ENCODE results near the gene PAN3.

PAN3 gene, protein sequence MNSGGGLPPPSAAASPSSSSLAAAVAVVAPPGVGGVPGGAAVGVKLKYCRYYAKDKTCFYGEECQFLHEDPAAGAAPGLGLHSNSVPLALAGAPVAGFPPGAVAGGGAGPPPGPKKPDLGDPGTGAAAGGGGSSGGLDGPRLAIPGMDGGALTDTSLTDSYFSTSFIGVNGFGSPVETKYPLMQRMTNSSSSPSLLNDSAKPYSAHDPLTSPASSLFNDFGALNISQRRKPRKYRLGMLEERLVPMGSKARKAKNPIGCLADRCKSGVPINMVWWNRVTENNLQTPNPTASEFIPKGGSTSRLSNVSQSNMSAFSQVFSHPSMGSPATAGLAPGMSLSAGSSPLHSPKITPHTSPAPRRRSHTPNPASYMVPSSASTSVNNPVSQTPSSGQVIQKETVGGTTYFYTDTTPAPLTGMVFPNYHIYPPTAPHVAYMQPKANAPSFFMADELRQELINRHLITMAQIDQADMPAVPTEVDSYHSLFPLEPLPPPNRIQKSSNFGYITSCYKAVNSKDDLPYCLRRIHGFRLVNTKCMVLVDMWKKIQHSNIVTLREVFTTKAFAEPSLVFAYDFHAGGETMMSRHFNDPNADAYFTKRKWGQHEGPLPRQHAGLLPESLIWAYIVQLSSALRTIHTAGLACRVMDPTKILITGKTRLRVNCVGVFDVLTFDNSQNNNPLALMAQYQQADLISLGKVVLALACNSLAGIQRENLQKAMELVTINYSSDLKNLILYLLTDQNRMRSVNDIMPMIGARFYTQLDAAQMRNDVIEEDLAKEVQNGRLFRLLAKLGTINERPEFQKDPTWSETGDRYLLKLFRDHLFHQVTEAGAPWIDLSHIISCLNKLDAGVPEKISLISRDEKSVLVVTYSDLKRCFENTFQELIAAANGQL

DNA sequence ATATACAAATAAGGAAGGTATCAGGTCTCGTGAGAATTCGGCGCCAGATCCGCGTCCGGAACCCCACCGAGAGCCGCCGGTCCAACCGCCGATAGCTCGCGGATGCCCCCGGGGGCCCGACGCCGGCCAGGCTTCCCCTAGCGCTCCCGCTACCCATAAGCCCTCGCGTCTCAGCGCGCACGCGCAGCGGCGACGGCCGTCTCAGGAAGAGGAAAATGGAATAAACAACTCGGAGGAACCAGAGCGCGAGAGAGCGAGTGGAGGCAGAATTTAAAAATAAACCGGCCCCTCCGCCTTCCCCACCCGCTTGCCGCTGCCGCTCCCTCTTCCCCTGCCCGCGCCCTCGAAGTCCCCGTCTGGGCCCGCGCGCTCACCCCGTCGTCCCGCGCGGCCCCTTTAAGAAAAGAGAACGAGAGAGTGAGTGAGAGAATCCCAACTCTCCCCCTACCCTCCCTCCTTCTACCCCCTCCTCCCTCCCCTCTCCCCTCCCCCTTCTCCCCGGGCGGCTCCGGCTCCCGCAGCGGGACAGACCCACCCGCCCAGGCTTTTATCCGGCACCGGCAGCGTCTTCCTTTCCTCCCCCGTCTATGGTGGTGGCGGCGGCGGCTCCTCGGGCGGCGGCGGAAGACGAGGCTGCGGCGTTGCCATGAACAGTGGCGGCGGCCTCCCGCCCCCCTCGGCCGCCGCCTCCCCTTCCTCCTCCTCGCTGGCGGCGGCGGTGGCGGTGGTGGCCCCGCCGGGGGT is at the start of gene PAN3:
PAN3 (plus strand) TSS at position 534 of the 744 bp plus-strand sequence; CDS start at position 647, 113 bp downstream.
- DNase-seq (ENCODE audit: extremely low read depth, low read depth), result peak; percentile 73
- TF ChIP-seq, protein P1, sequence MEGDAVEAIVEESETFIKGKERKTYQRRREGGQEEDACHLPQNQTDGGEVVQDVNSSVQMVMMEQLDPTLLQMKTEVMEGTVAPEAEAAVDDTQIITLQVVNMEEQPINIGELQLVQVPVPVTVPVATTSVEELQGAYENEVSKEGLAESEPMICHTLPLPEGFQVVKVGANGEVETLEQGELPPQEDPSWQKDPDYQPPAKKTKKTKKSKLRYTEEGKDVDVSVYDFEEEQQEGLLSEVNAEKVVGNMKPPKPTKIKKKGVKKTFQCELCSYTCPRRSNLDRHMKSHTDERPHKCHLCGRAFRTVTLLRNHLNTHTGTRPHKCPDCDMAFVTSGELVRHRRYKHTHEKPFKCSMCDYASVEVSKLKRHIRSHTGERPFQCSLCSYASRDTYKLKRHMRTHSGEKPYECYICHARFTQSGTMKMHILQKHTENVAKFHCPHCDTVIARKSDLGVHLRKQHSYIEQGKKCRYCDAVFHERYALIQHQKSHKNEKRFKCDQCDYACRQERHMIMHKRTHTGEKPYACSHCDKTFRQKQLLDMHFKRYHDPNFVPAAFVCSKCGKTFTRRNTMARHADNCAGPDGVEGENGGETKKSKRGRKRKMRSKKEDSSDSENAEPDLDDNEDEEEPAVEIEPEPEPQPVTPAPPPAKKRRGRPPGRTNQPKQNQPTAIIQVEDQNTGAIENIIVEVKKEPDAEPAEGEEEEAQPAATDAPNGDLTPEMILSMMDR (IDR thresholded peaks at IDR 0.05; ENCODE audit: low read depth, low read length), result peak; percentile 10; the same call in 1 of the 2 replicates

DNA sequence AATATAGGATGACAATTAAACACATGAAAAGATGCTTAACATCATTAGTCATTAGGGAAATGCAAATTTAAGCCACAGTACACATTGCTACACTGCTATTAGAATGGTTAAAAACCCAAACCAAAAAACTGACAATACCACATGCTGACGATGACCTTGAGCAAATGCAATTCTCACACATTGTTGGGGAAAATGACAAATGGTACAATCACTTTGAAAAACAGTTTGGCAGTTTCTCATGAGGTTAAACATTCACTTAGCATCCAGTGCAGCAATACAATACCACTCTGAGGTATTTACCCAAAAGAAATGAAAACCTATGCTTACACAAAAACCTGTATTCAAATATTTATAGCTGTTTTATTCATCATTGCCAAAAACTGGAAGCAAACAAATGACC is 49.3 kb upstream of the PAN3 start:
- no peak for DNase-seq (ENCODE audit: extremely low read depth, low read depth)
- TF ChIP-seq, protein P1 (IDR thresholded peaks at IDR 0.05; ENCODE audit: low read depth, low read length), result no peak

DNA sequence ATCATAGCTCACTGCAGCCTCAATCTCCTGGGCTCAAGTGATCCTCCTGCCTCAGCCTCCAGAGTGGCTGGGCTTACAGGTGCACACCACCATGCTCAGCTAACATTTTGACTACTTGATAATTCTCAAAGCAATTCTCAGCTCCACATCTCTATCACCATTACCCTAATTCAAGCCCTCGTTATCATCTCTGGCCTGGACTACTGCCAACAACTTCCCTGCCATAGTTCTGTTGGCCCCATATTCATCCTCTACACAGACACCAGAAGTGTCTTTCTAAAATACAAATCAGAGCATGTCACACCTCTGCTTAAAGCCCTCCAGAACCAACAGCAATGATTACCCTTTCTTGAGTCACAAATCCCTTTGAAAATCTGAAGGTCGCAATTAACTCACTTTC is 45.9 kb upstream of the PAN3 start:
- no peak for DNase-seq (ENCODE audit: extremely low read depth, low read depth)
- TF ChIP-seq, protein P1 (IDR thresholded peaks at IDR 0.05; ENCODE audit: low read depth, low read length), result no peak

DNA sequence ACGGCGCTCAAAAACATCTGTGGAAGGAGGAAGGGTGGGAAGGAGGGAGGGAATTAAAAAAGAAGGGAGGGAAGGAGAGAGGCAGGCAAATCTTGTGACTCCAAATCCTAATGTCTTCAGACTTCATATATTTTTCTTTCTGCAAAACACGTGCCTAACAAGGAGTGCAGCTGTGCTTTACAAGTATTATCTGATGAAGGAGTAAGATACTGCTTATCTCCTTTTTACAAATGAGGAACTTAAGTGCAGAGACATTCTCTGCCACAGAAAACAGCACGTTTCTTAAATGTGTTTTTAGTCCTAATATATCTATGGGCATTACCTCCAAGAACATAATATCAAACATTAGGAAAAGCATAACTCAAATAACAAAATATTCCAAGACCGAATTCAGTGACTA is 44.5 kb upstream of the PAN3 start:
- TF ChIP-seq, protein P1 (IDR thresholded peaks at IDR 0.05; ENCODE audit: low read depth, low read length), result no peak
- DNase-seq (ENCODE audit: extremely low read depth, low read depth), result no peak

DNA sequence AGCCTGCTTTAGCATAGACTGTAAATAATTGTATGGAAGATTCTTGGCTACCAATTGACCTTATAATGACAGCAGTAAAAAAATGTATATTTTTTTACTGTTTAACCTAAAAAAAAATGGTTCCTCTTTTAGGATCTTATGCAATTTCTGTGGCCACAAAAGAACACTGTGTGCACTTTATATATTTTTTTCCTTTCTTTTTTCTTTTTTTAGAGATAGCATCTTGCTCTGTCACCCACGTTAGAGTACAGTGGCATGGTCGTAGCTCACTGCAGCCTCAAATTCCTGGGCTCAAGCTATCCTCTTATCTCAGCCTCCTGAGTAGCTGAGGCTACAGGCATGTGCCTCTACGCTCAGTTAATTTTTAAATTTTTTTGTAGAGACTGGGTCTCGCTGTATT is 44.0 kb upstream of the PAN3 start:
- TF ChIP-seq, protein P1 (IDR thresholded peaks at IDR 0.05; ENCODE audit: low read depth, low read length), result no peak
- DNase-seq (ENCODE audit: extremely low read depth, low read depth), result no peak

DNA sequence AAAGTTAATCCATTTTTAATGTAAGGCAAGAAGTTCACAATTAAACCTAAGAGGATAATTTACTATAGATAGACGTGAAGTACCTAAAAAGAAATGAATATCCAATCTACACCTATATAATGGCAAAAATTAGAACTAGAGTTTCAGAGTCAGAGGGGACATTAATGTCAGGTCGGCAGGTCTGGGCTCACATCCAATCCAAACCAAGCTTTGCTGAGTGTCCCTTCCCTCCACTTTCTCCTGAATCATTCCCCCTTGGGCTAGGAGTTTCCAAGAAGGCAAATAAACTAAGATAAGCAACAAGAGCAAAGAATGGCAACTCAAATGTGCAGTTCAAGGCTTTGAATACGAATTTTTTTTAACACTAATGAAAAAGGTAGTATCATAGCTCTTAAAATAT is 40.8 kb upstream of the PAN3 start:
- DNase-seq (ENCODE audit: extremely low read depth, low read depth), result no peak
- TF ChIP-seq, protein P1 (IDR thresholded peaks at IDR 0.05; ENCODE audit: low read depth, low read length), result no peak

Data from AG09319 (cell line).